ENCODE results near the gene MAP6D1. TPM values are rescaled to one million over a fixed set of nuclear protein-coding genes. Genes with fewer than 3 reads are reported as not detected.

The MAP6D1 gene
- total and polyA plus RNA-seq, 9 of the 15 experiments (the other 6 are each of a cell fraction or from before 2014, with no cell fraction given) = 0.16 to 1.5 (median 0.44) TPM; not detected in 3

DNA sequence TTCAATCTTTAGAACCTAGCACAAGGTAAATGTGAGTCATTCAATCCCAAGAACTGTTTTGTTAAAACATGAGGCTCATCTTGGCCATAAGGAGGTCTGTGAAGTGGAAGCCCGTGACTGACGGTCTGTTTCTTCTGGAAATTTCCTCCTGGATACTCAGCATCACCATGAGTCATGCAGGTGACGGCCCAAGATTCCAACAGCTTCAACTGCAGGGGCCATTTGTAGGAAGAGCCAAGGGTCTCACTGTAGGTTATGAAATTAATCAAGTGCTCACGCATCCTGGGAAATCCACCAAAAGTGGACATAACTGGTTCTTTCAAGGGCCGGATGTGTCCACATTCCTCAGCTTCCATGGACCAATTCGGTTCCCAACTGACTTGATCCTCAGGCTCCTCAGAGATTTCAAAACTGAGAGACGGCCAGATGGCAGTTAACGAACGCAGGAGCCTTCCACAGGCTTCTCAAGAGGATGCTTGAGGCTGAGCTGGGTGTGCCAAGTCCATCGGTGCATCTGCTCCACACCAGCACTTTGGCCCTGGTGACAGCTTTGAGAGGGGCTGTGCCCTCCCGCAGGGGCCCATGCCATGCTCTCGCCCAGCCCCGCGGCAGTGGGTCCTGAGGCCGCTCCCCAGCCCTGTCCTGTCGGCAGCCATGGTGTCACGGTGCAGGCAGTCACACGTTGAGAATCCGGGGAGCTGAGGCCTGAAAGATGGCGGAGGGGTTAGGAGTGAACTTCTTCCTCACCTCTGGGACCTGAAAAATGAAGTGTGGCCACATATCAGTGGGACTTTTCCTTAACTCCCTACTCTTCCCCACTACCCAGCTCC, 8.5 kb downstream of the MAP6D1 start:
- 74% methylated on average over 19 of the region's 20 CpGs for WGBS (ENCODE audit: insufficient coverage, low coverage, missing lambda C conversion rate)
- no peak for DNase-seq (ENCODE audit: extremely low read depth in 1 of 4, low spot score in 3 of 4)
- H3K4me3 ChIP-seq = no peak overlapping the region
- no peak overlapping the region for H2AFZ ChIP-seq (ENCODE audit: low read depth, low read length)
- H3K4me1 ChIP-seq (replicated peaks in 1 of 2; ENCODE audit: control insufficient read depth in 2 of 2, insufficient read depth in 2 of 2, low read length in 2 of 2) = peaks cover 0 to 4% of the 10 kb centered on the region in 2 experiments; a peak in 2 of 5 replicates
- BruUV-seq (replicated peaks) = no TSS peak
- H3K4me2 ChIP-seq (ENCODE audit: insufficient read depth, low read length) = no peak overlapping the region
- no peak for ATAC-seq
- no peaks in the 10 kb centered on the region for H3K9me3 ChIP-seq (replicated peaks; ENCODE audit: control insufficient read depth, insufficient read depth, low read depth, low read length)
- H3K27me3 ChIP-seq (ENCODE audit: control insufficient read depth in 2 of 2, insufficient read depth in 2 of 2, low read length in 2 of 2) = no peaks in the 10 kb centered on the region
- no peak overlapping the region for H3K27ac ChIP-seq (ENCODE audit: extremely low read depth, low read depth, low read length)
- TF ChIP-seq POLR2G (IDR thresholded peaks at IDR 0.05; ENCODE audit: low read depth, low read length) (peak; percentile 49; the same call in 1 of the 2 replicates), HEY1 (CRISPR knock-in tag; IDR thresholded peaks at IDR 0.05; ENCODE audit: borderline replicate concordance) (no peak)
- TF ChIP-seq, protein P1, sequence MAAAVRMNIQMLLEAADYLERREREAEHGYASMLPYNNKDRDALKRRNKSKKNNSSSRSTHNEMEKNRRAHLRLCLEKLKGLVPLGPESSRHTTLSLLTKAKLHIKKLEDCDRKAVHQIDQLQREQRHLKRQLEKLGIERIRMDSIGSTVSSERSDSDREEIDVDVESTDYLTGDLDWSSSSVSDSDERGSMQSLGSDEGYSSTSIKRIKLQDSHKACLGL (CRISPR knock-in tag; IDR thresholded peaks at IDR 0.05; ENCODE audit: borderline replicate concordance, poor library complexity, severe bottlenecking) = no peak
- ChIA-PET CTCF (ENCODE audit: low intra/inter-chr PET ratio) (no interaction called here), POLR2A (interaction anchor here (1.0 kb wide), 1 partner anchor 43 kb away, joined by 3 read pairs; no protein-coding TSS in a partner anchor)
- 0 out of 4 replicates have a peak overlapping the region, but pooled peaks of 1 of the 2 experiments have one; percentile 56 for H3K9ac ChIP-seq (ENCODE audit: insufficient read depth in 1 of 2, low read depth in 2 of 2, low read length in 2 of 2)
- no peaks in the 10 kb centered on the region for H3K36me3 ChIP-seq (ENCODE audit: control insufficient read depth, insufficient read depth, low read length)
- intact Hi-C loops (cut with micrococcal nuclease) = no loop called here
- no peaks in the 10 kb centered on the region for H3K79me2 ChIP-seq (ENCODE audit: control insufficient read depth, insufficient read depth, low read length)
- in situ Hi-C loops (cut with MboI) = no loop called here
- FAIRE-seq = no peak
- H4K20me1 ChIP-seq (replicated peaks; ENCODE audit: control insufficient read depth, insufficient read depth, low read length) = no peaks in the 10 kb centered on the region
- peaks cover 5% of the 10 kb centered on the region for H3K9me1 ChIP-seq (ENCODE audit: control insufficient read depth, insufficient read depth, low read length)
